Mucosa of descending colon (tissue), 3 donors: Measurements from ENCODE around the gene SIRPA. TPM values are rescaled to one million over a fixed set of nuclear protein-coding genes. Genes with fewer than 3 reads are reported as not detected.

Source experiments
- ATAC-seq: fragments of 200-7000 bp; cut with Tn5 transposase; one replicate; pipeline ENCODE4 v1.9.1; 2020; ENCODE audit warnings: mild to moderate bottlenecking, moderate library complexity
- DNase-seq, 3 donors: peaks; one replicate each; pipeline ENCODE4 v3.0.0-alpha.2; 2020
- H3K36me3 ChIP-seq: fragments of 200-600 bp; one replicate; pipeline ENCODE4 v1.8.0; 2021; ENCODE audit warnings: low read depth, mild to moderate bottlenecking
- H3K4me1 ChIP-seq: fragments of 200-600 bp; one replicate; pipeline ENCODE4 v1.8.0; 2021; ENCODE audit warnings: low read depth, mild to moderate bottlenecking
- H3K4me3 ChIP-seq: fragments of 200-600 bp; one replicate; pipeline ENCODE4 v1.8.0; 2021; ENCODE audit warnings: mild to moderate bottlenecking
- H3K9me3 ChIP-seq: fragments of 200-600 bp; one replicate; pipeline ENCODE4 v1.8.0; 2021; ENCODE audit warnings: mild to moderate bottlenecking
- CTCF ChIP-seq: fragments of 200-600 bp; IDR thresholded peaks from one replicate; pipeline ENCODE4 v1.8.0; 2022; ENCODE audit warnings: antibody characterized with exemption, mild to moderate bottlenecking
- intact Hi-C, 2 donors: fragments of 100-400 bp; cut with DNase I in 1 of 2; cut with micrococcal nuclease in 1 of 2; formaldehyde crosslinking; loops; one replicate each; pipeline versions ENCODE4 v1.11.0 to v1.11.1; 2022; cut with DNase I, micrococcal nuclease
- total RNA-seq, 3 donors: library from RNA; stranded (reverse); fragmentation: NEBNext Ultra II Directional in 2 of 3; extraction: Animal tissue kit (Norgen Biotek cat#: 25700) in 2 of 3; gene quantifications; one replicate each; pipeline versions ENCODE4 v1.2.1 to v1.2.4, GENCODE V29; 2021 to 2023
- donor health status: DM: no; HTN: no; CAD: no; lungs with moderate emphysema.
- donor health status: DM: no; HTN: no; CAD: no.
- donor health status: DM: no; HTN: yes; CAD: no.

SIRPA gene
- total RNA-seq, 3 donors from 2014 or later, result 7.6 to 24.4 (median 14.1) TPM

DNA sequence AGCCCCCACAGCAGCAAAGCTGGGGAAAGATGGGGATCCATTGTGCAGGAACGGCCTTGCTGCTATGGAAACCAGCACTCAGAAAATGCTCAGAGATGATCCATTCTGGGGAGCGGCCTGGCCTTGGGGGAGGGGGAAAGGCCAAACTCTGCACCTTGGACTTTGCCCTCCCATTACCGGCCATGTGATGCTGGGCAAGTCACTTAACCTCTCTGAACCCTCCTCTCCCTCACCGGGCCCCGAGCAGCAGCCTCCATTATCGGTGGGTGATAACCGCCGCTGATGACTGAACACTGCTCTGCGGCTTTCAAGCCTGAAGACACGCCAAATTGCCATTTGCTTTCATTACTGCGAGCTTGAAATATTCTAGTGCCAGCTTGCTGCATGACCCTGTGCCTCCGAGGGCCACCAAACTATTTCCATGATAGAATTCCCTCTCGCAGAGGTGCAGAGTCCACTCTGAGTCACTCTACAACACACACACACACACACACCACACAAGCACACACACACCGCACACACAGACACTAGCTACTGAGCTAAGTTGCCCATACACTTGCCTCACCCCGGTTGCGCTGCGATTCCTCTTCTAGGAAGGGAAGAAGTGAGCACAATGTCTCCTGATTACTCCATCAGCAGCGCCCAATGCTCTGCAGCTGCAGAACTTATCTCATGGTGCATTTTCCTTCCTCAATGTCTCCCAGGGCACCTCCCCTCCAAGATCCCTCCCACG lies 20.6 kb upstream of the SIRPA start:
- TF ChIP-seq CTCF, result no peak
- Histone ChIP-seq H3K36me3 (no peaks in the 10 kb centered on the region), H3K9me3 (no peaks in the 10 kb centered on the region), H3K4me1 (no peaks in the 10 kb centered on the region), H3K4me3 (no peak overlapping the region)
- intact Hi-C loops, result no loop called here
- ATAC-seq, result peak; percentile 77
- peak in 2 of 3 donors; percentile 44 to 62 for DNase-seq

GRCh38 chr20:1875183-1875554 lies 20.0 kb upstream of the SIRPA start:
- DNase-seq (no peak), ATAC-seq (no peak)
- no peaks in the 10 kb centered on the region for H3K4me1 ChIP-seq
- no peak for TF ChIP-seq CTCF
- H3K4me3 ChIP-seq, result no peak overlapping the region
- no peaks in the 10 kb centered on the region for H3K9me3 ChIP-seq
- intact Hi-C loops, result no loop called here
- no peaks in the 10 kb centered on the region for H3K36me3 ChIP-seq

GRCh38 chr20:1875762-1876161 lies 19.4 kb upstream of the SIRPA start:
- no peaks in the 10 kb centered on the region for H3K4me1 ChIP-seq
- intact Hi-C loops, result no loop called here
- no peaks in the 10 kb centered on the region for H3K9me3 ChIP-seq
- ATAC-seq, result no peak
- TF ChIP-seq CTCF, result no peak
- no peak overlapping the region for H3K4me3 ChIP-seq
- DNase-seq, result no peak
- no peaks in the 10 kb centered on the region for H3K36me3 ChIP-seq

GRCh38 chr20:1876217-1876921 lies 18.8 kb upstream of the SIRPA start:
- no peak for TF ChIP-seq CTCF

GRCh38 chr20:1876975-1877608 lies 18.1 kb upstream of the SIRPA start:
- Histone ChIP-seq H3K4me3 (no peak overlapping the region), H3K9me3 (no peaks in the 10 kb centered on the region), H3K36me3 (no peaks in the 10 kb centered on the region), H3K4me1 (no peaks in the 10 kb centered on the region)
- TF ChIP-seq CTCF, result no peak
- DNase-seq (no peak), ATAC-seq (no peak)
- intact Hi-C loops, result no loop called here

More at GRCh38 chr20:1876217-1876921, 18.8 kb upstream of the SIRPA start:
- DNase-seq, result no peak
- ATAC-seq, result no peak
- H3K4me3 ChIP-seq, result no peak overlapping the region
- H3K4me1 ChIP-seq, result no peaks in the 10 kb centered on the region
- no peaks in the 10 kb centered on the region for H3K9me3 ChIP-seq
- intact Hi-C loops, result no loop called here
- no peaks in the 10 kb centered on the region for H3K36me3 ChIP-seq
